NB4 (cell line): ENCODE data around the gene EMC10.

ENCODE experiments used
- CTCF ChIP-seq: IDR thresholded peaks from one replicate; pipeline ENCODE4 v1.5.1; 2012; ENCODE audit warnings: low read depth, low read length
- POLR2A ChIP-seq: IDR thresholded peaks from 2 replicates; pipeline ENCODE4 v1.6.1; 2011; ENCODE audit warnings: mild to moderate bottlenecking; ENCODE audit not compliant: insufficient read length; ENCODE audit errors: extremely low read depth

GRCh38 chr19:50492303-50493052 is 16.2 kb downstream of the EMC10 start:
- TF ChIP-seq CTCF (no peak), POLR2A (no peak)
